Measurements from ENCODE around the gene NFIB. TPM values are rescaled to one million over a fixed set of nuclear protein-coding genes. Genes with fewer than 3 reads are reported as not detected.

The NFIB gene
- total and polyA plus RNA-seq, 2 of the 8 experiments (the other 6 are each of a cell fraction or from before 2014, with no cell fraction given): 2.6 to 13.1 TPM

GRCh38 chr9:14133394-14133793 lies 180.5 kb downstream of the NFIB start (continued):
- TF ChIP-seq CTBP2 (IDR thresholded peaks at IDR 0.05; ENCODE audit: borderline replicate concordance, insufficient read depth, insufficient read length, low read length): no peak
